Naive thymus-derived CD8-positive, alpha-beta T cell (primary cell): ENCODE results near the gene SLC12A3. TPM values are rescaled to one million over a fixed set of nuclear protein-coding genes. Genes with fewer than 3 reads are reported as not detected.

Source experiments
- ATAC-seq, 2 donors: fragments of 150-1000 bp; cut with Tn5 transposase in 1 of 2; sonication (Bioruptor Pico), chemical (Tn5 transposase) in 1 of 2; 1 replicate in 1 of 2; 2 replicates in 1 of 2; pipeline ENCODE4 v1.10.0; 2021; ENCODE audit warnings: mild to moderate bottlenecking in 2 of 2, moderate library complexity in 2 of 2
- POLR2A ChIA-PET: fragments of 350-600 bp; sonication (Branson Sonifier 250); formaldehyde crosslinking; loops from one replicate; lab custom pipeline; 2021; ENCODE audit warnings: antibody characterized with exemption; lab: Charles Lee
- DNase-seq, 10 donors: peaks; one replicate each; pipeline versions ENCODE4 v3.0.0 to v3.0.0-alpha.2; 2020 to 2022
- H3K27ac Mint-ChIP-seq, 10 donors: one replicate each; pipeline ENCODE4 v1.8.0; 2020 to 2022; ENCODE audit warnings: mild to moderate bottlenecking in 10 of 10, mixed read lengths in 10 of 10, moderate library complexity in 4 of 10, inconsistent platforms in 1 of 10
- H3K27me3 Mint-ChIP-seq, 5 donors: one replicate each; pipeline ENCODE4 v1.8.0; 2021 to 2022; ENCODE audit warnings: mixed read lengths in 5 of 5
- H3K36me3 Mint-ChIP-seq, 3 donors: one replicate each; pipeline ENCODE4 v1.8.0; 2020 to 2022; ENCODE audit warnings: mixed read lengths in 3 of 3, mild to moderate bottlenecking in 2 of 3, inconsistent platforms in 1 of 3
- H3K4me1 Mint-ChIP-seq, 4 donors: one replicate each; pipeline ENCODE4 v1.8.0; 2021 to 2022; ENCODE audit warnings: mixed read lengths in 4 of 4
- H3K4me3 Mint-ChIP-seq, 10 donors: one replicate each; pipeline ENCODE4 v1.8.0; 2020 to 2022; ENCODE audit warnings: mild to moderate bottlenecking in 10 of 10, mixed read lengths in 10 of 10, moderate library complexity in 6 of 10, inconsistent platforms in 1 of 10
- H3K9me3 Mint-ChIP-seq, 9 donors: one replicate each; pipeline ENCODE4 v1.8.0; 2020 to 2022; ENCODE audit warnings: mixed read lengths in 9 of 9, mild to moderate bottlenecking in 3 of 9, inconsistent platforms in 1 of 9, moderate library complexity in 1 of 9
- polyA plus RNA-seq, 3 donors: library from polyadenylated mRNA; unstranded; fragments of 300-500 nt; fragmentation: Illumina TruSeq; gene quantifications; one replicate each; pipeline ENCODE4 v1.2.3, GENCODE V29; 2021
- total RNA-seq, 8 experiments: library from RNA in 2 of 8; stranded (reverse) in 2 of 8; gene quantifications; one replicate each; pipeline ENCODE4 v1.2.3 and lab custom pipeline; 2021 to 2026

Gene SLC12A3
- total and polyA plus RNA-seq, 5 experiments from 2014 or later, result not detected

DNA sequence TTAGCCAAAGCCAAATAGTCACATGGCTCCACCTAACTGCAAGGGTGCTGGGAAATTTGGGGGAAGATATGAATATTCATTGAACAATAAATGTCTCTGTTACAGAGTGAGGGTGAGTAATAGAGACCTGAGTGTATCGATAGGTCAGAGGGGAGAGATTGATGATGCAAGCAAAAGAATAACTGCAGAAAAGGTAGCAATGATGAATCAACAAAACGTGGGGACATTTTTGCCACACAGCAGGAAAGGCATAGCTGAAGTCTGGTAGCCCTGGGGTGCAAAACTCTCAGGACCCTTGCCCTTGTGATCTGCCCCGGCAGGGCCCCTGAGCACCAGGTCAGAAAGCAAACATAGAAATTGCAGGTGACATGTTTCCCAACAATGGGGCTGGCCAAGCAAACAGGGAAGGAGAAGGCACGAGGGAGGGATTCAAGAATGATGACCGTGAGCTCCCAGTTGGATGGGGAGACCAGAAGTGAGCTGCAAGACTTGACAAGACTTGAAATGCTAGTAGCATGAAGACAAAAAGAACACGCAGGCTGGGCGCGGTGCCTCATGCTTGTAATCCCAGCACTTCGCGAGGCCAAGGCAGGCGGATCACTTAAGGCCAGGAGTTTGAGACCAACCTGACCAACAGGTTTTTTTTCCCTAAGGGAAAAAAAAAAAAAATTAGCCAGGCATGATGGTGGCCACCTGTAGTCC is 54.2 kb downstream of the SLC12A3 start:
- peaks cover 0 to 2% (median 0%) of the 10 kb centered on the region in 9 donors for H3K9me3 Mint-ChIP-seq
- H3K4me1 Mint-ChIP-seq, result peaks cover 20 to 49% (median 23%) of the 10 kb centered on the region in 4 donors
- ATAC-seq (no peak), DNase-seq (no peak)
- H3K36me3 Mint-ChIP-seq, result no peaks in the 10 kb centered on the region
- H3K27me3 Mint-ChIP-seq, result peaks cover 0 to 3% (median 0%) of the 10 kb centered on the region in 5 donors
- peak overlapping the region in 2 of 10 donors; percentile 34 to 57 for H3K27ac Mint-ChIP-seq
- no peak overlapping the region for H3K4me3 Mint-ChIP-seq
- POLR2A ChIA-PET, result interaction anchor here (3.5 kb wide), 1 partner anchor 14 kb away, joined by 35 read pairs; the partner anchor contains the start of gene HERPUD1

- peaks cover 0 to 3% (median 0%) of the 10 kb centered on the region in 5 donors for H3K27me3 Mint-ChIP-seq
- no peaks in the 10 kb centered on the region for H3K36me3 Mint-ChIP-seq
- H3K4me1 Mint-ChIP-seq, result peaks cover 15 to 44% (median 20%) of the 10 kb centered on the region in 4 donors
- peaks cover 0 to 2% (median 0%) of the 10 kb centered on the region in 9 donors for H3K9me3 Mint-ChIP-seq
- ATAC-seq, result no peak
- H3K27ac Mint-ChIP-seq, result no peak overlapping the region
- H3K4me3 Mint-ChIP-seq, result no peak overlapping the region
- POLR2A ChIA-PET, result interaction anchor here (0.5 kb wide), 1 partner anchor 48 kb away, joined by 5 read pairs; no protein-coding TSS in a partner anchor
- DNase-seq, result no peak
Observed at GRCh38 chr16:56921571-56921970, 56.6 kb downstream of the SLC12A3 start.

DNA sequence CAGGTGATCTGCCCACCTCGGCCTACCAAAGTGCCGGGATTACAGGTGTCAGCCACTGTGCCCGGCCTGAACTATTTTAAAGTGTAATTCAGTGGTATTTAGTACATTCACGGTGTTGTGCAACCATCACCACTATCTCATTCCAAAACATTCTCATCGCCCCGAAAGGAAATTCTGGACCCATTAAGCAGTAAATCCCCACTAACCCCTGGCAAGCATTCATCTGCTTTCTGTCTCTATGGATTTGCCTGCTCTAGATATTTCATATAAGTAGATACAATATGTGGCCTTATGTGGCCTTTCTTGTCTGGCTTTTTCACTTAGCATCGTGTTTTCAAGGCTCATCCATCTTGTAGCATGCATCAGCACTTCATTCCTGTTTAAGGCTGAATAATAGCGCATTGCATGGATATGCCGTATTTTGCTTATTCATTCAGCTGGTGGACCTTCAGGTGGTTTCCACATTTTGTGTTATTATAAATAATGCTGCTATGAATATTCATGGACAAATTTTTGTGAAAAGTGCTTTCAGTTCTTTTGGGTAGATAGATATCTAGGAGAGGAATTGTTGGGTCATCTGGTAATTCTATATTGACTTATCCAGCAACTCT is 58.6 kb downstream of the SLC12A3 start:
- Mint-ChIP-seq H3K4me3 (no peak overlapping the region), H3K27me3 (no peaks in the 10 kb centered on the region), H3K9me3 (no peaks in the 10 kb centered on the region), H3K36me3 (no peaks in the 10 kb centered on the region), H3K4me1 (peaks cover 0 to 28% (median 7%) of the 10 kb centered on the region in 4 donors), H3K27ac (no peak overlapping the region)
- DNase-seq (no peak), ATAC-seq (no peak)
- POLR2A ChIA-PET, result interaction anchor here (0.7 to 1.0 kb wide), 2 partner anchors 10 to 105 kb away, joined by 3 to 7 read pairs; no protein-coding TSS in a partner anchor

GRCh38 chr16:56927471-56927870 is 62.5 kb downstream of the SLC12A3 start:
- ATAC-seq (no peak), DNase-seq (no peak)
- Mint-ChIP-seq H3K27me3 (no peaks in the 10 kb centered on the region), H3K4me3 (no peak overlapping the region), H3K36me3 (no peaks in the 10 kb centered on the region), H3K9me3 (no peaks in the 10 kb centered on the region), H3K27ac (no peak overlapping the region), H3K4me1 (peaks cover under 1 to 22% (median 10%) of the 10 kb centered on the region in 4 donors)
- POLR2A ChIA-PET, result interaction anchor here (1.5 kb wide), 1 partner anchor 15 kb away, joined by 4 read pairs; no protein-coding TSS in a partner anchor

- no peak for ATAC-seq
- Mint-ChIP-seq H3K27ac (peak overlapping the region in 1 of 10 donors; percentile 14), H3K9me3 (no peaks in the 10 kb centered on the region), H3K4me3 (no peak overlapping the region), H3K36me3 (peaks cover 0 to 4% (median 0%) of the 10 kb centered on the region in 3 donors), H3K4me1 (peaks cover 12 to 37% (median 25%) of the 10 kb centered on the region in 4 donors), H3K27me3 (no peaks in the 10 kb centered on the region)
- no peak for DNase-seq
- POLR2A ChIA-PET, result interaction anchor here (1.0 to 1.7 kb wide), 2 partner anchors 112 to 221 kb away, joined by 3 to 4 read pairs; no protein-coding TSS in a partner anchor
Observed at GRCh38 chr16:56929639-56930038, 64.6 kb downstream of the SLC12A3 start.

GRCh38 chr16:56930486-56931270 is 65.7 kb downstream of the SLC12A3 start:
- ATAC-seq, result no peak
- Mint-ChIP-seq H3K4me1 (peaks cover 19 to 44% (median 33%) of the 10 kb centered on the region in 4 donors), H3K27ac (peak overlapping the region; percentile 90 to 99 (median 97)), H3K36me3 (peaks cover 0 to 14% (median 4%) of the 10 kb centered on the region in 3 donors), H3K4me3 (peak overlapping the region; percentile 58 to 99 (median 98)), H3K9me3 (no peaks in the 10 kb centered on the region), H3K27me3 (no peaks in the 10 kb centered on the region)
- POLR2A ChIA-PET, result interaction anchor here (0.6 to 4.4 kb wide), 19 partner anchors 9 to 1319 kb away, joined by 3 to 35 read pairs (median 5); no protein-coding TSS in a partner anchor
- DNase-seq, result no peak

DNA sequence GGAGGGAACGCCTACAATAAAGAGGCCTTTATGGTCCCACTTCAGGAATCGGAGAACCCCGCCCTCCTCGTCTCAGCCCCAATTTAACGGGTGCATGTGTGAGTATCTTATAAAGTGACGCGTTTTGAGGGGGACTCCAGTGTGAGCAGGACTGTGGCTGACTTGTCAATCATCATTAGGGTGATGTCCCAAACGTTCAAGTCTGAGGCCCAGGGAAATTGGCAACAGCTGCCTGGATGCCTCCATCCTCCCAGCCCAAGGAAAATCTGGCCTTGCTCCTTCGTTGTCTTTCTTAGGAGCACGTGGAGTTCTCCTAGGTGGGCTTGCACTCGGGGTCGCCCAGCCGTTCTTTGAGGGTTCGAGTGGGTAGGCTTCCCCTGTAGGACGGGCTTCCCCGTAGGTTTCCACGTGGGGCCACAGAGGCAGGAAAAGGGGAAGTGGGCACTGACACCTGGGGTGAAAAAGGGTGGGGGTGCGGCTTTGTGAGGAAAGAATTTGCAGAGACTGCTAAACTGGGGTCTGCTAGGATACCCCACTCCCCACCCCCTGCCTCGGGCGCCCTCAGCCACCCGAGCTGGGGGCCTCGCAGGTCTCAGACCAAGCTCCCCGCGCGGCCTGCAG is 66.4 kb downstream of the SLC12A3 start:
- no peaks in the 10 kb centered on the region for H3K27me3 Mint-ChIP-seq
- peak in 1 of 2 donors; percentile 12 for ATAC-seq
- peak overlapping the region; percentile 90 to 99 (median 97) for H3K27ac Mint-ChIP-seq
- peaks cover 0 to 21% (median 7%) of the 10 kb centered on the region in 3 donors for H3K36me3 Mint-ChIP-seq
- POLR2A ChIA-PET, result interaction anchor here (0.6 to 4.4 kb wide), 35 partner anchors 10 to 516 kb away, joined by 3 to 35 read pairs (median 5); partner anchors contain the start of genes ARL2BP, CIAPIN1, COQ9 and MT2A
- peaks cover 19 to 49% (median 37%) of the 10 kb centered on the region in 4 donors for H3K4me1 Mint-ChIP-seq
- no peaks in the 10 kb centered on the region for H3K9me3 Mint-ChIP-seq
- peak overlapping the region; percentile 58 to 99 (median 98) for H3K4me3 Mint-ChIP-seq
- peak in 1 of 10 donors; percentile 26 for DNase-seq

DNA sequence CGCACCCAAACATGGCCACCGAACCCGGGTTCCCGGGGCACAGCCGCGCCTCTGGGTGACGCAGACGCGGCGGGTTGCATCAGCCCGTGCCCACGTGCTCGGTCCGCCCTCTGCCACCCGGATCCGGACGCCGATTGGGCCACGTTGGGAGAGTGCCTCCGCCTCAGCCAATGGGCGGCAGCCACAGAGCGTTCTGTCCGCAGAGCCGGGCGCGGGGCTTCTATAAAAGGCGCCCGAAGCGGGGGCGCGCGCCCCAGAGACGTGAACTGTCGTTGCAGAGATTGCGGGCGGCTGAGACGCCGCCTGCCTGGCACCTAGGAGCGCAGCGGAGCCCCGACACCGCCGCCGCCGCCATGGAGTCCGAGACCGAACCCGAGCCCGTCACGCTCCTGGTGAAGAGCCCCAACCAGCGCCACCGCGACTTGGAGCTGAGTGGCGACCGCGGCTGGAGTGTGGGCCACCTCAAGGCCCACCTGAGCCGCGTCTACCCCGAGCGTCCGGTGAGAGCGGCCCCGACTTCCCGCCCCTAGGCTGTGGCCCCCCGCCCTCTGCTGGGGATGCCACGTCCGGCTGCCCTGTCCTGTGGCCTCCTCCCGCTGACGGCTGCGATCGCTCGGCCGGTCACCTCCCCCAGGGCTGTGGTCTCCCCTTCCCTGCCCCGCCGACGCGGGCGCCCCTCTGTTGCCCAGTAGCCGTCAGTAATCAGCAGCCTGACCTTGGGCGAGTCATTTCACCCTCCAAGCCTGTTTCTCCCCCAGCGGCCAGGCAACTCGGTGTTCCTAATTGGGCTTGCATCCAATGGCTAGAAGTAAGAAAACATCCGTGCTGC is 67.1 kb downstream of the SLC12A3 start, which contains the start of gene HERPUD1:
Gene HERPUD1, plus strand, starts transcription at position 251 of the 829 bp plus-strand sequence. Its CDS starts 103 bp downstream, at position 354.
- DNase-seq (peak; percentile 95 to 99 (median 99)), ATAC-seq (peak; percentile 93 to 96)
- H3K27me3 Mint-ChIP-seq, result no peaks in the 10 kb centered on the region
- H3K4me1 Mint-ChIP-seq, result peaks cover 21 to 56% (median 43%) of the 10 kb centered on the region in 4 donors
- POLR2A ChIA-PET, result interaction anchor here (0.6 to 4.4 kb wide), 37 partner anchors 9 to 515 kb away, joined by 3 to 35 read pairs (median 5); partner anchors contain the start of genes ARL2BP, CIAPIN1, COQ9 and MT2A
- peak within 1 kb of the TSS; percentile 94 to 99 (median 98) for H3K4me3 Mint-ChIP-seq
- no peaks in the 10 kb centered on the region for H3K9me3 Mint-ChIP-seq
- peaks cover 0 to 28% (median 11%) of the 10 kb centered on the region in 3 donors for H3K36me3 Mint-ChIP-seq
- peak within 1 kb of the TSS; percentile 90 to 99 (median 97) for H3K27ac Mint-ChIP-seq

GRCh38 chr16:56932721-56933619 is 68.0 kb downstream of the SLC12A3 start:
- peaks cover 0 to 37% (median 14%) of the 10 kb centered on the region in 3 donors for H3K36me3 Mint-ChIP-seq
- peak in 1 of 2 donors; percentile 3 for ATAC-seq

More at GRCh38 chr16:56932721-56933619, 68.0 kb downstream of the SLC12A3 start:
- Mint-ChIP-seq H3K9me3 (no peaks in the 10 kb centered on the region), H3K27ac (peak overlapping the region; percentile 90 to 99 (median 97)), H3K27me3 (no peaks in the 10 kb centered on the region), H3K4me1 (peaks cover 24 to 64% (median 49%) of the 10 kb centered on the region in 4 donors), H3K4me3 (peak overlapping the region; percentile 94 to 99 (median 98))
- DNase-seq, result peak in 6 of 10 donors; percentile 17 to 40 (median 30)
- POLR2A ChIA-PET, result interaction anchor here (0.6 to 4.4 kb wide), 30 partner anchors 9 to 415 kb away, joined by 3 to 35 read pairs (median 5); partner anchors contain the start of genes MT2A and NLRC5
